Stomach smooth muscle (tissue), 2 donors: ENCODE measurements around the gene SV2B.

ENCODE experiments used
- H3K27ac ChIP-seq: one replicate; pipeline ENCODE4 v1.7.0; 2013; ENCODE audit warnings: mild to moderate bottlenecking, low read length, inconsistent platforms
- H3K27me3 ChIP-seq, 2 donors: one replicate each; pipeline ENCODE4 v1.7.0; 2013; ENCODE audit warnings: low read length in 2 of 2; ENCODE audit not compliant: insufficient read depth in 2 of 2, control insufficient read depth in 1 of 2
- H3K36me3 ChIP-seq, 2 donors: one replicate each; pipeline ENCODE4 v1.7.0; 2013; ENCODE audit warnings: low read length in 2 of 2; ENCODE audit not compliant: control insufficient read depth in 2 of 2, insufficient read depth in 2 of 2
- H3K4me1 ChIP-seq: one replicate; pipeline ENCODE4 v1.7.0; 2013; ENCODE audit warnings: low read length; ENCODE audit not compliant: control insufficient read depth, insufficient read depth
- H3K4me3 ChIP-seq, 2 donors: one replicate each; pipeline ENCODE4 v1.7.0; 2013; ENCODE audit warnings: low read length in 2 of 2
- H3K9ac ChIP-seq, 2 donors: one replicate each; pipeline ENCODE4 v1.7.0; 2013; ENCODE audit warnings: low read length in 2 of 2, mild to moderate bottlenecking in 1 of 2
- H3K9me3 ChIP-seq, 2 donors: one replicate each; pipeline ENCODE4 v1.7.0; 2013; ENCODE audit warnings: low read length in 2 of 2; ENCODE audit not compliant: control insufficient read depth in 2 of 2
- donor health status: healthy.
- donor health status: Pancreatic carcinoma.

SV2B gene

GRCh38 chr15:91102546-91103330 lies 2.7 kb downstream of the SV2B start:
- Histone ChIP-seq H3K27me3 (peaks cover 38 to 40% of the 10 kb centered on the region in 2 donors), H3K4me3 (no peak overlapping the region), H3K9ac (no peak overlapping the region), H3K36me3 (no peaks in the 10 kb centered on the region), H3K4me1 (peaks cover 10% of the 10 kb centered on the region), H3K27ac (no peak overlapping the region), H3K9me3 (no peaks in the 10 kb centered on the region)

GRCh38 chr15:91104111-91104510 lies 4.1 kb downstream of the SV2B start:
- H3K4me1 ChIP-seq = peaks cover 10% of the 10 kb centered on the region
- no peak overlapping the region for H3K9ac ChIP-seq
- no peak overlapping the region for H3K27ac ChIP-seq
- peaks cover 29 to 30% of the 10 kb centered on the region in 2 donors for H3K27me3 ChIP-seq
- no peaks in the 10 kb centered on the region for H3K36me3 ChIP-seq
- no peaks in the 10 kb centered on the region for H3K9me3 ChIP-seq
- H3K4me3 ChIP-seq = no peak overlapping the region

GRCh38 chr15:91108421-91108820 lies 8.4 kb downstream of the SV2B start:
- Histone ChIP-seq H3K4me3 (no peak overlapping the region), H3K27me3 (peaks cover 11 to 13% of the 10 kb centered on the region in 2 donors), H3K27ac (no peak overlapping the region), H3K9me3 (no peaks in the 10 kb centered on the region), H3K4me1 (peaks cover 2% of the 10 kb centered on the region), H3K36me3 (no peaks in the 10 kb centered on the region), H3K9ac (no peak overlapping the region)

DNA sequence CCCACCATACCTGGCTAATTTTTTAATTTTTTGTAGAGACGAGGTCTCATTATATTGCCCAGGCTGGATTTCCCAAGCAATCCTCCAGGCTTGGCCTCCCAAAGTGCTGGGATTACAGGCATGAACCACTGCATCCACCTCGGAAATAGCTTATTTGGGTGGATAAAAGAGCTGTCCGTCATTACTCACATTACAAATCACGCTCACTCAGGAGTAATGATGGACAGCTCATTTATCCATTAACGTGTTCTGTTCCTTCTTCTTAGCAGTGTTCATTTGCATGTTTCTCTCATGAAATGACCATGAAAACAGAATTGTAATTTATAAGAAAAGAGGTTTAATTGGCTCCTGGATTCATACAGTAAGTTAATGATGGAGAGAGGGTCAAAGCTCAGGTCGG lies 9.8 kb downstream of the SV2B start:
- Histone ChIP-seq H3K27ac (no peak overlapping the region), H3K36me3 (no peaks in the 10 kb centered on the region), H3K9me3 (no peaks in the 10 kb centered on the region), H3K4me3 (no peak overlapping the region), H3K9ac (no peak overlapping the region), H3K27me3 (peaks cover 5 to 7% of the 10 kb centered on the region in 2 donors), H3K4me1 (no peaks in the 10 kb centered on the region)

DNA sequence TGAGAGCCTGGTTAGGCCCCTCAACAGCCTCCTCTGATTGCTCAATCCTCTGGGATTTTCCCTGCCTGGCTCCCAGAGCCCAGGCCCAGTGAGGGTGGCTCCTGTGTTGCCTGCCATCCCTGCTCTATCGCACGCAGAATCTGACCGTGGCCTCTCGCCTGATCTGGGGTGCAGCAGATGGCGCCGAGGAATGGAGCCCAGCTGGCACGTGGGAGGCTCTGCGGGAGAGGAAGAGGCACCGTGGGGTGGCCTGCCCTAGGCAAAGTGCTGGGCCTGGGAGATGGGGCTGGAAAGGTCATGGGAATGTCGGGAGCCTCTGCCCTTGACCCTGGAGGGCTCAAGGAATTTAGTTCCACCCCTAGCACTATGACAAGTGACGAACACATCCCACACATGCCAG lies 10.3 kb downstream of the SV2B start:
- no peaks in the 10 kb centered on the region for H3K9me3 ChIP-seq
- no peaks in the 10 kb centered on the region for H3K4me1 ChIP-seq
- no peak overlapping the region for H3K4me3 ChIP-seq
- peaks cover 5 to 6% of the 10 kb centered on the region in 2 donors for H3K27me3 ChIP-seq
- no peaks in the 10 kb centered on the region for H3K36me3 ChIP-seq
- H3K27ac ChIP-seq = no peak overlapping the region
- H3K9ac ChIP-seq = no peak overlapping the region

DNA sequence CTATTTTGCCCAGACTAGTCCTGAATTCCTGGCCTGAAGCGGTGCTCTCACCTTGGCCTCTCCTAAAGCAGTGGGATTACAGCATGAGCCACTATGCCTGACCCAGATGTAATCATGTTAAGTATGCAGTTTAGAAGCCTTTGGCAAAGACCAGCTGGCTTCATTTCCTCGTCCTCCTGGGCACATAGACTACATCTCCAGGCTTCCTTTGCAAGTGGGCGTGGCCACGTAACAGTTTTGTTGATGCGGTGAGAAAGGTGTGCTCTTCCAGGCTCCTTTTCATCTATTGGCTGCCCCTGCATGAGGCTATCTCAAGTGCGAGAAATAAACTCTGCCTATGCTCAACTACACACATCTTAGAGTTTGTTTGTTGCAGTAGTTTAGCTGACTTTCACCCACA lies 13.0 kb downstream of the SV2B start:
- H3K27ac ChIP-seq = no peak overlapping the region
- peaks cover 5 to 6% of the 10 kb centered on the region in 2 donors for H3K27me3 ChIP-seq
- H3K9ac ChIP-seq = no peak overlapping the region
- no peaks in the 10 kb centered on the region for H3K4me1 ChIP-seq
- H3K36me3 ChIP-seq = no peaks in the 10 kb centered on the region
- H3K9me3 ChIP-seq = no peaks in the 10 kb centered on the region
- no peak overlapping the region for H3K4me3 ChIP-seq

DNA sequence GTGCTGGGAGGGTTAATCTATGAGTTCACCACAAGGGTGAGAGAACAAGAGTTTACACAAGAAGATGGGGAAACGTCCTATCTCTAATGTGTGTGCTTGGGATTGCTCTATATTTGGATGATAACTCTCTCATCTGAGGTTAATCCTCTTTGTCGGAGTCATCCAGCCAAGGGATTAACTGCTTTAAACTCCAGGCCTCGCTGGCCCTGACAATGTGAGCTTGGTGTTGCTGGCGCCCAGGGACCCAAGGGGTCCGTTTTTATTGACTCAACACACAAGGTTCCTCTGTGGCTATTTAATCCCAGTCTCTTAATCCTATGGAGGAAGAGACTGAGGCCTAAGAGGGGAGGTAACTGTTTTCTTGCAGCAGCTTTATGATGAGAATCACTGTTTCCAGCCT lies 14.2 kb downstream of the SV2B start:
- Histone ChIP-seq H3K9ac (no peak overlapping the region), H3K4me3 (no peak overlapping the region), H3K27me3 (peaks cover 5 to 6% of the 10 kb centered on the region in 2 donors), H3K27ac (no peak overlapping the region), H3K9me3 (no peaks in the 10 kb centered on the region), H3K4me1 (no peaks in the 10 kb centered on the region), H3K36me3 (no peaks in the 10 kb centered on the region)

- no peak overlapping the region for H3K4me3 ChIP-seq
- H3K27me3 ChIP-seq = peaks cover 3% of the 10 kb centered on the region in 2 donors
- H3K27ac ChIP-seq = no peak overlapping the region
- no peak overlapping the region for H3K9ac ChIP-seq
- no peaks in the 10 kb centered on the region for H3K36me3 ChIP-seq
- no peaks in the 10 kb centered on the region for H3K4me1 ChIP-seq
- H3K9me3 ChIP-seq = no peaks in the 10 kb centered on the region
Measured at GRCh38 chr15:91116113-91117067, 16.3 kb downstream of the SV2B start.

DNA sequence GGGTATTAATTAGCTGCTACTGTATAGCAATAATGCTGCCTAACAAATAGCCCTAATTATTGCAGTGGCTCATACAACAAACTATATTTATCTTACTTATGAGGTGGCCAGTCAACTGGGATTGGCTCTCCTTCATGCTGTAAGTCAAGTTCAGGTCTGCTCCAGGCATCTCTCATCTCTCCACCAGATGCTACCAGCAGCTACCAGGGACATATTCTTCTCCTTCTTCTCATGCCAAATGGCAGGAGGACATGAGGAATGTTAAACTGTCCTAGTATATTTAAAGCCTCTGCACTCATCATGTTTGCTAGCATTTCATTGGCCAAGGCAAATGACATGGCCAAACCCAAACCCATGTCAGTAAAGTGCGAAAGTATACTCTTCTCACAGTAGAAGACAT lies 17.3 kb downstream of the SV2B start:
- Histone ChIP-seq H3K36me3 (no peaks in the 10 kb centered on the region), H3K4me1 (no peaks in the 10 kb centered on the region), H3K27me3 (peaks cover 0 to 3% of the 10 kb centered on the region in 2 donors), H3K9ac (no peak overlapping the region), H3K9me3 (no peaks in the 10 kb centered on the region), H3K4me3 (no peak overlapping the region), H3K27ac (no peak overlapping the region)

- H3K36me3 ChIP-seq = no peaks in the 10 kb centered on the region
- H3K4me3 ChIP-seq = no peak overlapping the region
- no peak overlapping the region for H3K27ac ChIP-seq
- H3K27me3 ChIP-seq = peaks cover 0 to 3% of the 10 kb centered on the region in 2 donors
- no peak overlapping the region for H3K9ac ChIP-seq
- no peaks in the 10 kb centered on the region for H3K9me3 ChIP-seq
- no peaks in the 10 kb centered on the region for H3K4me1 ChIP-seq
Measured at GRCh38 chr15:91118817-91119590, 18.9 kb downstream of the SV2B start.
